Measurements from ENCODE around the gene MAP1LC3A.

The MAP1LC3A gene

DNA sequence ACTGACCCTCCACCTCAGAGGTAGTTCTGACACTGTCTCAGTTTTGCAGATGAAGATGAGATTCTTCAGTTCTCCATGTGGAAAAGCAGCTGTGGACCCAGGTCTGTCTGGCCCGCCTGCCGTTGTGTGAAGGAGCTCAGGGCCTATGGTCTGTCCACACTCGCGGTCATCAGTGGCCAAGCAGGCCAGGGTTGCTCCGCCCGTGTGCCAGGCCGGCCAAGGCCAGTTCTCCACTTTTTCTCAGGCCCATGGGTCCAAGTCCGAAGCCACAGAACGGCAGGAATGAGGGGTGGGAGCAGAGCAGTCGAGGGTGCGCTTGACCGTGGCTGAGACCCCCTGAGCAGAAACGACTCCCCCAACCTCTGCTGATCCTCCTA is 8.6 kb upstream of the MAP1LC3A start:
- DNase-seq, result no peak

DNA sequence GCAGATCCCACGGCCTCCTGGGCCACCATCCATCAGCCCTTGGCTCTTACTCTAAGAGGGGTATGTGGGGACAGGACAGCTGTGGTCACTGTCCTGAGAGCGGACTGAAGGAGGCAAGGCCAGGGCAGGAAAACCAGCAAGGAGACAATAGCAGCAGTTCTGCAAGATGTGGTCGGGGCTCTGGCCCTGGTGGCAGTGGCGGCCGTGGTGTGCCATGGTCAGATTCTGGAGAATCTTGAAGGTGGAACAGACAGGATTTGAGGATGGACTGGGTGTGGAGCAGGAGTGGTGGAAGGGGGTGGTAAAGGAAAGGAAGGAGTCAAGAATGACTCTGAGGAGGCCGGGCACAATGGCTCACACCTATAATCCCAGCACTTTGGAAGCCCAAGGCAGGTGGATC is 5.9 kb upstream of the MAP1LC3A start:
- DNase-seq, result no peak

DNA sequence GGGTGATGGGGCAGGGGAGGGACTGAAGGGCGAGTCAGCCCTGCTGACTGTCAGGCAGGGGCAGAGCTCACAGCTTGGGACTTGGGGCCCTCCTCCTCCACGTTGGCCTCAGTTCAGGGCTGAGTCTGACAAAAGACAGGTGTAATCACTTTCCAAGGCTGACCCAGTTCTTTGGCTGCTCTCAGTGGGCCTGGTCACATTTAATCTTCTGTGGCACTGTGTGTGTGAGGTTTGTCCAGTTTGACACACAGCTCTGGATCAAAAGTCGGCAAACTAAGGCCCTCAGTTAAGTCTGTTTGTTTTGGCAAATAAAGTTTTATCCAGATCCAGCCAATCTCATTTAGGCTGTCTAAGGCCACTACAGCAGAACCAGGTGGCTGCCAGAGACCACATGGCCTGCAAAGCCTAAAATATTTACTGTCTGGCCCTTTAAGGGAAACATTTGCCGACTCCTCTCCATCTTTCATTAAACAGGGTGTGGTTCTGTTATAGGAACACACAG is 5.1 kb upstream of the MAP1LC3A start:
- DNase-seq, result no peak

DNA sequence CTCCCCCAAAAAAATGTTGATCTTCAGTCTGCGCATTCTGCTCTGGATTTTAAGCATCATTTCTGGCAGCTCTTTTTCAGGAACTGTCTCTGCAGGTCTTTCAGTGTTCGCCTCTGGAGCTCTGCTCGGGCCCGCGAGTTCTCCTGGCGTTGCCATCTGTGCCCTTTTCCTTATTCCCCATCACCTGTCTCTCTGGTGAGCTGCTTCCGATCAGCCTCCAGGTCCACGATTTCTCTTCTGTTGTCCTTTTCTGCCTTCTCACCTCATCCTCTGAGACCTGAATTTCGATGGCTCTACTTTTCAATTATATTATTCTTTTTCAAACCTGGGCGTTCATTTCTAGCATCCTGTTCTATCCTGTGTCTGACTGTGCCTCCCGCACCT is 590 bp upstream of the MAP1LC3A start:
- peak in 1 of 2 experiments; percentile 40 for DNase-seq

DNA sequence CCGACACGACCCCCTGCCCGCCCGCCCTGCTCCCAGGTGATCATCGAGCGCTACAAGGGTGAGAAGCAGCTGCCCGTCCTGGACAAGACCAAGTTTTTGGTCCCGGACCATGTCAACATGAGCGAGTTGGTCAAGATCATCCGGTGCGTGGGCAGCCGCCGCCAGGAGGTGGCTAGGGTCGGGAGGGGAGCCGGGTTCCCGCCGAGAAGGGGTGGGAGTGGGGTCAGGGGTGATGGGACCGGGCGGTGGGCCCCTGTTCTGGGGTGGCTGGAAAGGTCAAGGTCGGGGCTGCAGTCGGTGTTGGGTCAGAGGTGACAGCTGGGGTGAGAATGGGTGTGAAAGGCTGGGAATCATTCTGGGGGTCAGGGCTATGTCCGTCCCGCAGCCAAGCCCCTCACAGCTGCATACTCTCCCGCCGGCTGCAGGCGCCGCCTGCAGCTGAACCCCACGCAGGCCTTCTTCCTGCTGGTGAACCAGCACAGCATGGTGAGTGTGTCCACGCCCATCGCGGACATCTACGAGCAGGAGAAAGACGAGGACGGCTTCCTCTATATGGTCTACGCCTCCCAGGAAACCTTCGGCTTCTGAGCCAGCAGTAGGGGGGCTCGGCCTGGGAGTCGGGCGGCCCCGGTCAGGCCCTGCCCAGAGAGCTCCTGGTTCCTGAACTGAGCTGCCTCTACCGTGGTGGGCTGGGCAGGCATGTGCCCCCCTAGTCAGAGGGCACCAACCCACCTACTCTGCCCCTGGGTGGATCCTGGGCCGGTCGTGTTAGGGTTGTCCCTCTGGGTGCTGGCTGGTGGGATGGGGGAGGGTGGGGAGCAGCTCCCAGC is 1.0 kb downstream of the MAP1LC3A start:
- DNase-seq, result no peak

DNA sequence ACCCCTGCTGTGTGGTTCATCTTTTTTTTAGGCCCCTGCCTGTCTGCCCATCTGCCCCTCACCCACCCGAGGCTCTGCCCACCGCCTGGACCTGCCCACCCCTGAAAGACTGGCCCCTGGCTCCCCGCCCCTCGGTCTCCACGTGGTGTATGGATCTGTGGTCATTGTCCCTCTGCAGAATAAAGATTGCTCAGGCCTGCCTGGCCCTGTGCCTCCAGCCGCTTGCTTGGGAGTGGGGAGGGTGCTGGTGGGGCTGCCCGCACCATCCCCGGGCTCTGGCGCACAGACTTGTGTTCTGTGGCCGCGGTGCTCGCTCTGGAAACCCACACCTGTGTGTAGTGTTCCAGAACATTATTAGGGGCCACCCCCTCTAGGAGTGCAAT is 1.6 kb downstream of the MAP1LC3A start:
- no peak for DNase-seq

DNA sequence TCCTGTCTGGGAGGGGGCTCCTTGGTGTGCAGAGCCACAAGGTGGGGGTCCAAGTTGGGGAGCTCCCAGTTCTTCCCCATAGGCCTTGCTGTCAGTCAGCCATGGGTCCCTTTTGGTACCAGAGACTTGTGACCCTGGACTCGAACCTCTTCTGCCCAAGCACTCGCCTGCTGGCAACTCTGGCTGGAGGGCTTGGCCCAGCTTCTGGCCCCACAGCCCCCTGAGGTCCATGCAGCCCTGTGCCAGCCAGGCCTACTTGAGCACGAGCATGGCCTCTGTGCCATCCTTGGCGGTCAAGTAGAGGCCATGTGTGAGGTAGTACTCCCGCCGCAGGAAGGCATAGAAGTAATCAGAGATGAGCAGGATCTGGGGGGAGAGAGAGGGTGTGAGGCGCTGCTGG is 2.1 kb downstream of the MAP1LC3A start:
- DNase-seq, result no peak

DNA sequence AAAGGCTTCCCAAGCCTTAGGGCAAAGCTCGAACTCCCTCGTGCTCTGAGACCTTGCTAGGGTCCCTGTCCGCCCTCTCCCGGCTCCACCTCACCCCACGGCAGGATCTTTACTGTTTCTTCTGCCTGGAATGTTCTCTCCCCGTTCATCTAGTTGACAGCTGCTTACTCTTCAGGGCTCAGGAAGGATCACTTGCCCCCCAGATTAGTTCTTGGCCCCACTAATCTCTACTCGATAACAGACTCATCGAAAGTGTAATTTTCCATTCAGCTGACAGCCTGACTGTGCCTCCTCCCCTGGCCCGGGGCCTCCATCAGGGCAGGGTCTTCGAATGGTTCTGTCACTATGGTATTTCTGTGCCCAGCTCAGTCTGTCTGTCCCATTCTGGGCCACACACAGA is 3.1 kb downstream of the MAP1LC3A start:
- no peak for DNase-seq

DNA sequence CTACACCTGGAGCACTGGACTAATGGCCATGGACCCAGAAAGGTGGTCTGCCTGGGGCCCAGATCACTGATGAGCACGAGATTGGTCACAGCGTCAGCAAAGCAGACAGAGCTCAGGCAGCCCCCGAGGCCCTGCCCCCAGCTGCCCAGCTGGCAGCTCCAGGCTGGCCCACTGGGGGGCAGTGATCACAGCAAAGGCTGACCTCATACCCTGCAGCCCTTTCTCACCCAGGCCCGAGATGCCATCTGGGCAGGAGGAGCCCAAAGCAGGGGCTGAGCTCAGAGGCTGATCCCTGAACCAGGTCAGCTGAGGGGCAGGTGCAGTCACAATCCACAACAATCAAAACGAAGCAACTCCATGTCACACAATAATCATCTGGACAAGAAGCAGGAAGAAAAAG is 4.1 kb downstream of the MAP1LC3A start:
- DNase-seq, result no peak

DNA sequence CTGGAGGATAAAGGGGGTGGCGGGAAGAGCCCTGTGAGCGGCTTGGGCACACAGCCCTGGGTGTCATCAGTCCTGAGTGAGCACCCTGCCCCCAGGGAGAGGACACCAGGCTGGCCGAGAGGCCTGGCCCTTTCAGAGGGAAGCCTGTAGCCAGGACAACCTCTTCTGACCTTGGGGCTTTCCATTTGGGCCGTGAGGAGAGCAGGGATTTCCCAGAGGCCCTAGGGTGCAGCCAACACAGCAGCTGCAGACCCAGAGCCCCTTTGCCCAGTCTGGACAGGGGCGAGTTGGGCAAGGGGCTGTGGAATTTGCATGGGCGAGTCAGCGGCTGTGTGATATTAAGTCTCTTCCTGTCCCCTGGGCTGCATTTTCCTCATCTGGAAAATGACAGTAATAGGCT is 6.3 kb downstream of the MAP1LC3A start:
- no peak for DNase-seq

DNA sequence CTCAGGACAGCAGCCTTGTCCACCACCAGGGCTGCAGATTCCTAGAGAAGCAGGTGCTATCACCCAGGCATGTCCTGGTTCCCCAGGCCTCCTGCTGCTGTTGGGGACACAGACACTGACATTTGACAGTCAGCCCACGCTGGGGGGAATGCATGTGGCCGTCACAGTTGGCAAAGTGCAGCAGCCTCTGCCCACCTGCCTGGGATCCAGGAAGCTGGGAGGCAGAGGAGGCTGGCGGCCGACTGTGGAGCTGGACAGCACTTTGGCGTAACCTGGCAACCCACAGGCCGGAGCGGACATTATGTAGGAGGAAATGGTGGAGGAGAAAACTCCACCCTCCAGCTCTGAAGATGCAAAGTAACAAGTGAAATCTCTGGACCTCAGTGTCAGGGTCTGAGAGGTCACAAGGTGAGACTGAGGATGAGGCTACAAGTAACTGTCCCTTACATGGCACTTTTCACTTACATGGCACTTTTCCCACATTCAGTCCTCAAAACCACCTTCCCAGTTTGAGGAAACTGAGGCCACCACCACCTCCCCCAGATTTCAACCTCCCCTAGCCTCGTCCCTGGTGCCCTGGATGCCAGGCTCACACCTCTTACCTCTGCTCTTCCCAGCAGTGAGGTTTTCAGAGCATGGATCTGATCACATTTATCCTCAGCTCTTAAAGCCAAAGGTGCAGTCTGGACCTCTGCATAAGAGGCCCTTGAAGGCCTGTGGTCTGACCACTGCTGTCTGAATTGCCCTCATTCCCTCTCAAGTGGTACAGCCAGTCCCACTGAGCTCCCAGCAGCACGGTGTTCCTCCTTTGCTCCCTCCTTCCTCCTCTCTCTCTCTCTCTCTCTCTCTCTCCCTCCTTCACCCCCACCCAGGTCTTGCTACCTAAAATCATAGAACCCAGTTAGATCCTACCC is 8.7 kb downstream of the MAP1LC3A start:
- no peak for DNase-seq

DNA sequence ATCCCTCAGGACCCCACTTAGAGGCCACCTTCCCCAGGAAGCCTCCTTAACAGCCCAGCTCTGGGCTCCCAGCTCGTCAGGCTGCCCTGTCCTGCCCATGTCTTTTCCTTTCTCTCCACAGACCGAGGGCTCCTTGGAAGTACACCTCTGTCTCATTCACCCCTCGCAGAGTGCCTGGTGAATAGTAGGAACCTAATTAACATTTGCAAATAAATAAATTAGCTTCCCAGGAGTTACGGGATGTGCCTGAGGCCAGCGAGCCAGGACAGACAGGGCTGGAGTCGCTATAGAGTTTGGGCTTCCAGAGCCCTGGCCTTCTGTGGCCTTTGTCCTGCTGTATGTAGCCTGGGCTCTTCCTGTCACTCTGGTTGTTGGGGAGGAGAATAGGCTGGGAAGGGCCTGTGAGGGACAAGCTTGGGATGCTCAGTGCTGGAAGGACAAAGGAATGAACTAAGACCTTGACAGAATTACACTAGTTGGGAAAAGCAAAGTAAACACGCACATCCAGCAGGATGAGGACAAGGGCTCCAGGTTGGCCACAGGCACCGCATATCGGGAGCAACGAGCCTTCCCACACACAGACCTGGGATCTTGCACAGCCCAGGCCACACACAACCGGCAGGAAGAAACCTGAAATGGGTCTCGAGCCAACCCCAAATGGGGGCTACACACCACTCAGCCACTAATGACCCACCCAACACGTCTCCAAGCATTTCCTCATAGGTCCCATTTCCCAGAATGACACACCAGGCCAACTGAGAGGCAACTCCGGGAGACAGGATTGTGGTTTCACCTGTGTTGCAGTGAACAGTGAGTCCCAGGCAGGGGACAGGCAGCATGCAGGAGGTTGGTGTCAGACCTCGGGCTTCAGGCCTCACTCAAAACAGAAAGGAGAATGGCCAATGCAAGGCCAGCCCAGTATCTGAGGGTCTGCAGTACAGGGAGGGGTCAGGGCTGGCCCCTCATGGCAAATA is 9.7 kb downstream of the MAP1LC3A start:
- no peak for DNase-seq

DNA sequence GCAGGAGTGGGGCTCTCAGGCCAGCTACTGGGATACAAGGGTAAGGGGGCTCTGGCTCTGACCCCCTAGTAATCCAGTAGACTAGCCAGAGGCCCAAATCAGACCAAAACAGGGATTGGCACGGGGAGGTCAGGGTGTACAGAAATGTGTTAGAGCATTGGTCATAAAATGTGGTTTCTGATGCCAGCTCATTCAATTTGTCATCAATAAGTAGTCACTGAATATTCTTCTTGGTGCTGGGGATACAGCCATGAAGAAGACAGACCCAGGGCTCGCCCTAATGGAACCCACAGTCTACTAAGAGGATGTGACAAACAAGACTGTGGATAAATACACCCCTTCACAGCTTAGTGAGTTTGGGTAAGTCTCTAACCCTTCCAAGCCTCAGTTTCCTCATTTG is 11.1 kb downstream of the MAP1LC3A start:
- DNase-seq, result no peak

DNA sequence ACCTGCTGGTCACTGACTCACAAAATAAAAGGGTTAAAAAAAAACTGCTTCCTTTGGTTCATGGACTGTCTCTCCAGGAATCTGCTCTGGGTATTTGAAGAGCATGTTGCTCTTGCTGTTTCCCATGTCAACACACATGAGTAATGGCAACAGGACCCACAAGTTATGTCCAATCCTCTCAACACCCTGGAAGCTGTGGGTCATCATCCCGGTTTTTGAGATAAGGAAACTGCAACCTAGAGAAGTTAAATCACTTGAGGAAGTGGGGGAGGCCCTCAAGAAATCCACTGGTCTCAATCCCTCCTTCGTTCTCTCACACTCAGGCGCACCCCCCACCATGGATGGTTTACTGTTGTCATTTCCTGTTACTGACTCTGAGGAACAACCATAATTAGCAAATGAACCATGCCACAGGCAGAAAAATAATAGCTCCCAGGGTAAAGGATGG is 12.4 kb downstream of the MAP1LC3A start:
- DNase-seq, result no peak

DNA sequence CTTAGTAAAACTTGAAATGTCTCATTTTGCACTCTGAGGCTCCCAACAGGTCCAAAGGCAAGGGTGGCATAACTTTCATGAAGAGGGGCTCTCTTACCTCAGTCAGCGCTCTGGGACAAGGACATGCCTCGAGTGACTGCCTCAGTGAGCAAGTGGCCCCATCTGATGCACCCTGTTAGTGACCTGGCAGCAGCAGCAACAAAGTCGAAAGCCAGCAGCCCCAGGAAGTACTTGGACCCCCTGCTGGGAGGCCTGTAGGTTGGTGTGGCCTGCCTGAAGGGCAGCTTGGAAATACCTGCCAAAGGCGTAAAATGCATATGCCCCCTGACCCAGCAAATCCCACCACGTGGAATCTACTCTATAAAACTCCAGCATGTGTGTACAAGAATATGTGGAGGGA is 13.2 kb downstream of the MAP1LC3A start:
- DNase-seq, result no peak

DNA sequence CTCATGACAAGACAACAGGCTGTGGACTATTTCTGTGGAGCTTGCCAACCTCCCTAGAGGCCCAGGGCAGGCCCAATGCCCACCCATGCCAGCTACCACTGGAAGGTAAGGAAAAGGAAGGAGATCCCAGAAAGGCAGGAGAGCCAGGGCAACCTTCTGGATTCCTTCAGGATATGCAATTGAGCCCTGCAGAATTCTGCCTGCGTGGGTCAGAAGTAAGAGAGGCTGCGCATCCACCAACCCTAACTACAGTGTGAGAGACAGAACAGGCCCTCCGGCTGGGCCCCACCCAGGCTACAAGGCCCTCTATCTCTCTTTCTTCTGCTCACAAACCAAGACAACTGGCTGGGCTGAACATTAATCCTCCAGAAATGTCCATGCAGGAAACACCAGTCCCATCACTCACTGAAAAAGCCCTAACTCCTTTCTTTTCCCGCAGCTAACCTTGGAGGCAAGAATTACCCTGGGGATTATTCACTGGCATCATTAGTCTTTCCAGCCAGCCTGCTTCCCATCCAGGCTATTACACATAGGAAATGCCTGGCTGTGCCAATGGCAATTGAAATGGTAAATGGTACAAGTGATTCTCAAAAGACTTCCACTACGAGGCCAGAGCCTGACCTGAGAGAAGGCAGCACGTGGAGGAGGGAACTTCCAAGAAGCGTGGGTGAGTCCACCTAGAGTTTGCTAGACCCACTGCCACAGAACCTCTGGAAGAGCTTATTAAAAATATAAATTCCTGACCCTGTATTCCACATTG is 15.2 kb downstream of the MAP1LC3A start:
- no peak for DNase-seq

DNA sequence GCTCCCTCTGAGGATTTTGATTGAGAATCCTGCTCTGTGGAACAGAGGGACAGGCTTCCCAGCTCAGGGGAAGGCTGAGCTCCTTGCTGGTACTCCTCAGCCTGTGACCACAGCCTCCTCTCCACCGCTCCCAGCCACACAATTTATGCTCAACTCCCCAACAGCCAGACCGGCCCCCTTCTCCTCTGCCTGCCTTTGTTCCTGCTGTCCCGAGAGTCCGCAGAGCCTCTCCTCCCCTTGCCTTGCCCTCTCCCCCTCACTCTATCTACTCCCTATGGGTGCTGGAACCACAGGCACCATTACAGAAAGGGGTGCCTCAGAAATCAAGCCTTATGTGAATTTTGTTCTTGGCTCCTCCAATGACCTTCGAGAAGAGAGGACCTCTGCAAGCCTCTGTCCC is 15.9 kb downstream of the MAP1LC3A start:
- no peak for DNase-seq

DNA sequence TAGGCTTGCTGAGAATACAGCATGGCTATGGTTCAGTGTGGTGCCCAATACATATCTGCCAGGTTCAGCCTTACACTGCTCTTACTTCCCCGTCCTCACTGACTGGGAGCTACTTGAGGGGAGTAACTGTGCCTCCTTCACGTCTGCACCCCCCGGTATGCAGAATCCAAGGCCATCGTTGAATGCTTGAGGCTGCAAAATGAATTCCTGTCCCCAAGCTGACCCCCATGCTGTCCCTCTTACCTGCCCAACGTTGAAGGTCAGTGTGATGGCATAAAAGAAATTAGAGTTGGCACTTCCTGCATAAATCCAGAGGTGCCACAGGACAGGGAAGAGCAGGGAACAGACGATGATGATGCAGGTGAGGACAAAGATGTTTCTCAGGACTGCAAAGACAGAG is 16.3 kb downstream of the MAP1LC3A start:
- DNase-seq, result no peak

DNA sequence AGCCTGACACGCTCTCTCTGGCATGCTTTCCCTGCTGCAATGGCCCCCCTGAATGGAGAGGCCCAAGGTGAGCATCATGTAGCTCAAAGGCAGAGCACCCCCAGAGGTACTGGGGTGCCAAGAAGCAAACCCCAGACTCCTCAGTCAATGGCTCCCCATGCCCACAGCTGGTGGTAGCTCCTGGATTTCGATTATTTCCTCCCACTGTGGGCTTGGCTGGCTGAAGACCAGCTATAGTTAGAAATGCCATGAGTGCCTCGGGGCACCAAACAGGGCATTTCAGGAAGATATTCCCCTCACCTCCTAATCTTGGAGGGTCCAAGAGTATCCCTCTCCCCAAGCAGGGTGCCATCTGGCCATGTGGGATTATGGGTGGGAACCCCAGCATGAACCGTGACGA is 16.8 kb downstream of the MAP1LC3A start:
- DNase-seq, result no peak

DNA sequence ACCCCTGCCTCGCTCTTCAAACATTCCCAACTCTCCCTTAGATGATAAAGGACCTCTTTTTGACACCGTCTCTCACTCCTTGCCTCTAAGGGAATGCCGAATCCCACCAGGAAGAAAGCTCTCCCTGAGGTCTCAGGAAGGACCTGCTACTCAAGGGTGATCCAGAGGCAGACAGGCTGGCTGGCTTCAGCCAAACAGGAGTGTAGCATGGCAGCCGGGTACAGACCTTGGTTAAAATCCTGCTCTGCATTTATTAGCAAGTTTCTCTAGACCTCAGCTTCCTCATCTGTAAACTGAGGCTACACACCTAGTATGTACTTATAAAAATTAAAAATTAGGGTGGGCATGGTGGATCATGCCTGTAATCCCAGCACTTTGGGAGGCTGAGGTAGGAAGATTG is 17.2 kb downstream of the MAP1LC3A start:
- DNase-seq, result no peak

DNA sequence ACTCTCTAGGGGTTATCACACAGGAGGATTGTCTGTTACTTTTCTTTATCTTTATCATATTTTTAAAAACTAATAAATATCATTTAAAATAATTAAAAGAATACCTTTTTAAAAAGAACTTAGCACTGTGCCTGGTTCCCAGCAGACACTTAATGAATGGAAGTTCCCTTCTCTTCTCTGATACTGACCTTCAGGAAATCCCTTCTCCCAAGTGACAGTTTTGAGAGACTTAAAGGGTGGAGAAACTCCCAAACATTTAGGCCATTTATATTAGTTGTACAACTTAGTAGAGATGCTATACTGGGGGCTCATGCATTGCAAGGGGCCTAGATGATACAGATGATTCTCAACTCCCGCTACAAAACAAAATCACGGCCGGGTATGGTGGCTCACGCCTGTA is 18.5 kb downstream of the MAP1LC3A start:
- no peak for DNase-seq

DNA sequence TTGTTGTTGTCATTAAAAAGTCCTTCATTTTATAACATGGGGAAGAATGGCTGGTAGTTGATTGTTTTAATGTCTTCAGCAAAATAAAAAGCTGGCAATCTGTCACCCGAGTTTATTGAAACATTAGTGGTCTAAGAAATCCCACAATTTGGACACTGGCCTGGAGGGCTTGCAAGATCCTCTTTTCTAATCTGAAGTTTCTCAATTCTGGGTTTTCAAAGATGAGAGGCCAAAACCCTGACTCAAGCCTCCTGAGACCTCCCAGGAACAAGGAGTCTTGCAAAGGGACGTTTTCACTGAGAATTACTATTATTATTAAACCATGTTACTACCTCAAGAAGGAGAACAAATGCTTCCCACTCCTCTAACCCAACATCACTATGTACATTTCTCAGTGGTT is 19.5 kb downstream of the MAP1LC3A start:
- DNase-seq, result no peak

Measured in cerebellar nuclear complex (tissue), 1 donor.